Measurements from ENCODE around the gene DNAJB4. TPM values are rescaled to one million over a fixed set of nuclear protein-coding genes. Genes with fewer than 3 reads are reported as not detected.
"Not testable (repeated sequence)": the region's sequence is repeated elsewhere in the genome, so short reads cannot be mapped to it uniquely, and the experiment has no call there.

The DNAJB4 gene
- total and polyA plus RNA-seq, 2 experiments from 2014 or later, result 29.5 to 36.5 TPM

- DNase-seq (ENCODE audit: low spot score), result peak; percentile 99
- peak within 1 kb of the TSS; percentile 65 for H3K4me3 ChIP-seq
- H3K4me2 ChIP-seq, result peak within 1 kb of the TSS; percentile 82
- H2AFZ ChIP-seq, result peak within 1 kb of the TSS; percentile 60
- H3K36me3 ChIP-seq (replicated peaks; ENCODE audit: insufficient read depth, low read depth), result no peaks in the 10 kb centered on the region
- TF ChIP-seq EZH2 (IDR thresholded peaks at IDR 0.05; ENCODE audit: borderline replicate concordance) (no peak), CTCF (IDR thresholded peaks at IDR 0.05; ENCODE audit: poor library complexity) (peak; percentile 67)
- H3K27me3 ChIP-seq, result no peaks in the 10 kb centered on the region
- H3K27ac ChIP-seq, result peak within 1 kb of the TSS; percentile 98
- peaks cover 19% of the 10 kb centered on the region for H3K4me1 ChIP-seq (ENCODE audit: insufficient read depth)
- H3K9me3 ChIP-seq (ENCODE audit: low read depth), result no peaks in the 10 kb centered on the region
- H3K9me2 ChIP-seq (replicated peaks; ENCODE audit: insufficient read depth), result no peaks in the 10 kb centered on the region
- whole genome bisulfite sequencing (ENCODE audit: low lambda C conversion rate, missing lambda C conversion rate), result under 1% methylated on average over 57 of the region's 57 CpGs
- peaks cover 73% of the 10 kb centered on the region for H3K79me2 ChIP-seq
- peaks cover 38% of the 10 kb centered on the region for H4K20me1 ChIP-seq (ENCODE audit: insufficient read depth, poor library complexity, severe bottlenecking)
Observed at GRCh38 chr1:77978969-77979876, 25.5 kb upstream of the DNAJB4 start, which contains the start of gene FUBP1. TSS of gene FUBP1 (minus strand) at chr1:77979072. CDS start at chr1:77979004, 68 bp downstream.

GRCh38 chr1:77983352-77983996 is 21.3 kb upstream of the DNAJB4 start:
- not testable (repeated sequence) for H3K4me3 ChIP-seq; DNase-seq (ENCODE audit: low spot score); H3K4me1 ChIP-seq (ENCODE audit: insufficient read depth); H3K9me2 ChIP-seq (replicated peaks; ENCODE audit: insufficient read depth); H4K20me1 ChIP-seq (ENCODE audit: insufficient read depth, poor library complexity, severe bottlenecking); H3K27me3 ChIP-seq; H3K36me3 ChIP-seq (replicated peaks; ENCODE audit: insufficient read depth, low read depth); H3K9me3 ChIP-seq (ENCODE audit: low read depth)
- peak overlapping the region; percentile 93 for H3K27ac ChIP-seq
- peaks cover 73% of the 10 kb centered on the region for H3K79me2 ChIP-seq
- H3K4me2 ChIP-seq, result peak overlapping the region; percentile 58
- H2AFZ ChIP-seq, result peak overlapping the region; percentile 55
- 55% methylated on average over 8 of the region's 8 CpGs for WGBS (ENCODE audit: low lambda C conversion rate, missing lambda C conversion rate)

GRCh38 chr1:77983997-77984355 is 20.8 kb upstream of the DNAJB4 start:
- H3K27ac ChIP-seq, result peak overlapping the region; percentile 93
- H3K79me2 ChIP-seq, result peaks cover 77% of the 10 kb centered on the region
- peak overlapping the region; percentile 58 for H3K4me2 ChIP-seq

More at GRCh38 chr1:77983997-77984355, 20.8 kb upstream of the DNAJB4 start:
- Histone ChIP-seq H2AFZ (peak overlapping the region; percentile 55), H3K36me3 (replicated peaks; ENCODE audit: insufficient read depth, low read depth) (no peaks in the 10 kb centered on the region), H3K9me2 (replicated peaks; ENCODE audit: insufficient read depth) (no peaks in the 10 kb centered on the region), H3K27me3 (no peaks in the 10 kb centered on the region), H4K20me1 (ENCODE audit: insufficient read depth, poor library complexity, severe bottlenecking) (no peaks in the 10 kb centered on the region), H3K4me1 (ENCODE audit: insufficient read depth) (peaks cover 3% of the 10 kb centered on the region), H3K4me3 (no peak overlapping the region), H3K9me3 (ENCODE audit: low read depth) (no peaks in the 10 kb centered on the region)
- DNase-seq (ENCODE audit: low spot score), result no peak
- TF ChIP-seq CTCF (IDR thresholded peaks at IDR 0.05; ENCODE audit: poor library complexity), result no peak
- no peak for TF ChIP-seq EZH2 (IDR thresholded peaks at IDR 0.05; ENCODE audit: borderline replicate concordance)
- TF ChIP-seq EZH2phosphoT487 (IDR thresholded peaks at IDR 0.05; ENCODE audit: low read depth, severe bottlenecking, unreplicated experiment), result no peak
